Lower leg skin (tissue), 4 donors: ENCODE data around the gene SDK1. TPM values are rescaled to one million over a fixed set of nuclear protein-coding genes. Genes with fewer than 3 reads are reported as not detected.

ENCODE experiments used
- DNase-seq, 2 donors: peaks; one replicate each; pipeline ENCODE4 v3.0.0-alpha.2; 2019; ENCODE audit warnings: low spot score in 2 of 2
- H3K4me3 ChIP-seq: fragments of 200-600 bp; sonication (generic); 2 replicates; pipeline ENCODE4 v1.5.1; 2017; ENCODE audit warnings: mild to moderate bottlenecking, low read depth; ENCODE audit not compliant: poor library complexity, severe bottlenecking
- CTCF ChIP-seq, 3 donors: fragments of 450-650 bp; IDR thresholded peaks; one replicate each; pipeline ENCODE4 v1.5.1; 2016; ENCODE audit warnings: antibody characterized with exemption in 3 of 3, mild to moderate bottlenecking in 3 of 3, moderate library complexity in 2 of 3
- POLR2A ChIP-seq, 2 donors: fragments of 450-650 bp; IDR thresholded peaks; one replicate each; pipeline ENCODE4 v1.6.1; 2016 to 2017; ENCODE audit warnings: antibody characterized with exemption in 2 of 2, mild to moderate bottlenecking in 1 of 2, moderate library complexity in 1 of 2
- WGBS, 2 donors: methylation state at CpG; one replicate each; pipeline ENCODE4 v1.1.5; 2018; 5-methylcytosine and 5-hydroxymethylcytosine counted together
- intact Hi-C: fragments of 100-400 bp; cut with DNase I; formaldehyde crosslinking; loops from one replicate; pipeline ENCODE4 v1.15.0; 2023; ENCODE audit warnings: low total_unique reads
- total RNA-seq, 4 donors: library from RNA; depleted of rRNA; stranded (reverse); fragments of >200 nt; gene quantifications; one replicate each; pipeline ENCODE4 v1.1.0, GENCODE V29; 2016

Gene SDK1
- total RNA-seq, 4 donors from 2014 or later = 1.9 to 7.2 (median 5.1) TPM

- intact Hi-C loops = no loop called here
- 85 to 87% methylated on average over 4 of the region's 4 CpGs for WGBS, 2 donors
- no peak overlapping the region for H3K4me3 ChIP-seq
- TF ChIP-seq CTCF (IDR thresholded peaks at IDR 0.05) = no peak
- no peak for TF ChIP-seq POLR2A (IDR thresholded peaks at IDR 0.05)
- DNase-seq = no peak
Measured at GRCh38 chr7:3594901-3595300, 293.8 kb downstream of the SDK1 start.

- TF ChIP-seq POLR2A (IDR thresholded peaks at IDR 0.05) (no peak), CTCF (IDR thresholded peaks at IDR 0.05) (no peak)
- 69 to 70% methylated on average over 7 of the region's 7 CpGs for WGBS, 2 donors
- DNase-seq = no peak
- H3K4me3 ChIP-seq = no peak overlapping the region
- intact Hi-C loops = no loop called here
Measured at GRCh38 chr7:3598854-3599253, 297.8 kb downstream of the SDK1 start.

- no peak overlapping the region for H3K4me3 ChIP-seq
- 54 to 62% methylated on average over 2 of the region's 2 CpGs for WGBS, 2 donors
- no peak for TF ChIP-seq POLR2A (IDR thresholded peaks at IDR 0.05)
- TF ChIP-seq CTCF (IDR thresholded peaks at IDR 0.05) = no peak
- intact Hi-C loops = no loop called here
- DNase-seq = no peak
Measured at GRCh38 chr7:3605222-3605621, 304.2 kb downstream of the SDK1 start.

- no peak overlapping the region for H3K4me3 ChIP-seq
- no peak for DNase-seq
- intact Hi-C loops = no loop called here
- WGBS, 2 donors = 77 to 86% methylated on average over 4 of the region's 4 CpGs
- TF ChIP-seq POLR2A (IDR thresholded peaks at IDR 0.05) (no peak), CTCF (IDR thresholded peaks at IDR 0.05) (no peak)
Measured at GRCh38 chr7:3606436-3606835, 305.4 kb downstream of the SDK1 start.

- intact Hi-C loops = no loop called here
- 52 to 70% methylated on average over 8 of the region's 8 CpGs for WGBS, 2 donors
- TF ChIP-seq CTCF (IDR thresholded peaks at IDR 0.05) (no peak), POLR2A (IDR thresholded peaks at IDR 0.05) (no peak)
- no peak for DNase-seq
- no peak overlapping the region for H3K4me3 ChIP-seq
Measured at GRCh38 chr7:3607847-3608246, 306.8 kb downstream of the SDK1 start.

GRCh38 chr7:3616306-3616705 lies 315.3 kb downstream of the SDK1 start:
- TF ChIP-seq CTCF (IDR thresholded peaks at IDR 0.05) (no peak), POLR2A (IDR thresholded peaks at IDR 0.05) (no peak)
- H3K4me3 ChIP-seq = no peak overlapping the region
- intact Hi-C loops = no loop called here
- DNase-seq = no peak
- 74 to 82% methylated on average over 8 of the region's 8 CpGs for WGBS, 2 donors
